NT2/D1 (cell line): ENCODE measurements around the gene ASAP2.

ENCODE experiments used
- DNase-seq: peaks from one replicate; pipeline ENCODE4 v3.0.0-alpha.2; 2011; ENCODE audit warnings: low read depth, low spot score
- H3K27me3 ChIP-seq: 2 replicates; pipeline ENCODE4 v1.6.0; 2011; ENCODE audit warnings: mild to moderate bottlenecking; ENCODE audit not compliant: insufficient read length, insufficient read depth
- H3K36me3 ChIP-seq: 2 replicates; pipeline ENCODE4 v1.6.1; 2011; ENCODE audit warnings: mild to moderate bottlenecking, low read length, mixed read lengths; ENCODE audit not compliant: insufficient read depth, insufficient read length
- H3K4me1 ChIP-seq: 2 replicates; pipeline ENCODE4 v1.5.1; 2011; ENCODE audit not compliant: insufficient read depth, insufficient read length
- H3K4me3 ChIP-seq: 2 replicates; pipeline ENCODE4 v1.5.1; 2011; ENCODE audit warnings: low read depth; ENCODE audit not compliant: insufficient read length
- H3K9ac ChIP-seq: 2 replicates; pipeline ENCODE4 v1.6.0; 2011; ENCODE audit warnings: low read depth; ENCODE audit not compliant: insufficient read length
- H3K9me3 ChIP-seq: 2 replicates; pipeline ENCODE4 v1.5.1; 2011; ENCODE audit warnings: mild to moderate bottlenecking, low read length; ENCODE audit not compliant: insufficient read depth
- SUZ12 ChIP-seq: IDR thresholded peaks from 2 replicates; pipeline ENCODE4 v1.6.1; 2011; ENCODE audit not compliant: insufficient read length, insufficient read depth; ENCODE audit errors: extremely low read depth
- YY1 ChIP-seq: IDR thresholded peaks from 2 replicates; pipeline ENCODE4 v1.6.1; 2011; ENCODE audit not compliant: insufficient read length, insufficient read depth
- ZNF274 ChIP-seq: IDR thresholded peaks from 2 replicates; pipeline ENCODE4 v1.6.1; 2011; ENCODE audit warnings: mild to moderate bottlenecking, low read depth, low read length

ASAP2 gene

DNA sequence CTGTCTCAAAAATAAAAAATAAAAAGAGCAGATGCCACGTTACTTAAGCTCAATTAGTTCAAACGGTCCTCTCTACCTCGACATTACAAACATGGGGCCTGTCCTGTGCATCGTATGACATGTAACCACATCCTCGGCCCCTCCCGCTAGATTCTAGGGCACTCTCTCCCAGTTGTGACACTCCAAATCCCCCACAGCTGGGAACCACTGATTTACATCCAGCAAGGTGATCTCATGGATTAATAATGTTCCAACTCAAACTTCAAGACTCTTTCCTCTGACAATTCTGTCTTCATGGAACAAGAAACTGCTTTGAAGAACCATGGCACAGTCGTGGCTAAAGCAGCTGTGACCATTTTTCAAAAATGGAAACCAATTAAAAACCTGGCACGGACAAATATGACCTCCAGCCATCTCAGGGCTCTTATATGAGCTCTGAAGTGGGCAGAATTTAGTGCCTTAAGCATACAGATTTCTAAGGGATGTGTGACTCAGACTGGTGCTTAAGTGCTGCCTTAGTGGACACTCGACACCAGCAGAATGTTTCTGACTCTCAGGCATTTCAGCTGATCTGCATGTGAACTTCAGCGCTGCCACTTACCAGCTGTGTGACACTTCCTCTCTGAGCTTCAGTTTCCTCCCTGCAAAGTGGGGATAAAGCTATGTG lies 31.7 kb upstream of the ASAP2 start:
- DNase-seq, result peak; percentile 35
- H3K9ac ChIP-seq, result no peak overlapping the region
- H3K9me3 ChIP-seq, result no peaks in the 10 kb centered on the region
- H3K36me3 ChIP-seq, result no peaks in the 10 kb centered on the region
- peaks cover 3% of the 10 kb centered on the region for H3K4me1 ChIP-seq
- TF ChIP-seq SUZ12 (no peak), YY1 (no peak), ZNF274 (no peak)
- H3K4me3 ChIP-seq, result no peak overlapping the region
- H3K27me3 ChIP-seq, result no peaks in the 10 kb centered on the region

DNA sequence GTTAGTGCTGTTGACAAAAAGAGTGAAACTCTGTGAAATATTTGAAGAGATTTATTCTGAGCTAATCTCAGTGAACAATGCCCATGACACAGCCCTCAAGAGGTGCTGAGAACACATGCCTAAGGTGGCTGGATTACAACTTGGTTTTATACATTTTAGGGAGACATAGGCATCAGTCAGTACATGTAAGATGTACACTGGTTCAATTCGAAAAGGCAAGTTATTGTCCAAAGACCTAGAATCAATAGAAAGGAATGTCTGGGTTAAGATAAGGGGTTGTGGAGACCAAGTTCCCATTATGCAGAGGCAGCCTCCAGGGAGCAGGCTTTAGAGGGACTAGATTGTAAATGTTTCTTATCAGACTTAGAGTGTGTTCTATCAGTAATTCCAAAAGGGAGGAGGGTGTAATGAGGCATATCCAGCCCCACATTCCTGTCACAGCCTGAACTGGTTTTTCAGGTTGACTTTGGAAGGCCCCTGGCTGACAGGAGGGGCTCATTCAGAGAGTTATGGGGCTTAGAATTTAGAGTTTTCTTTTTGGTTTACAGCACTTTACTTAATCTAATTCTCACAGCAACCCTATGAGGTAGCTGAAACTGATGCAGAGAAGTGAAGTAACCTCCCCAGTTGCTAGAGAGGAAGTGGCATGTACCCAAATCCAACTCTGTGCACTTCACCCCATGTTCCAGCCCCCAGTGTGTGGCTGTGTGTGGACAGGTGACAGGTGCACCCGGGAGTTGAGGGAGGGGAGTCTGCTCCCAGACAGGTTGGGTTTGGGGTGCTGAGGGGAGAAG lies 28.3 kb upstream of the ASAP2 start:
- DNase-seq, result no peak
- H3K9ac ChIP-seq, result no peak overlapping the region

DNA sequence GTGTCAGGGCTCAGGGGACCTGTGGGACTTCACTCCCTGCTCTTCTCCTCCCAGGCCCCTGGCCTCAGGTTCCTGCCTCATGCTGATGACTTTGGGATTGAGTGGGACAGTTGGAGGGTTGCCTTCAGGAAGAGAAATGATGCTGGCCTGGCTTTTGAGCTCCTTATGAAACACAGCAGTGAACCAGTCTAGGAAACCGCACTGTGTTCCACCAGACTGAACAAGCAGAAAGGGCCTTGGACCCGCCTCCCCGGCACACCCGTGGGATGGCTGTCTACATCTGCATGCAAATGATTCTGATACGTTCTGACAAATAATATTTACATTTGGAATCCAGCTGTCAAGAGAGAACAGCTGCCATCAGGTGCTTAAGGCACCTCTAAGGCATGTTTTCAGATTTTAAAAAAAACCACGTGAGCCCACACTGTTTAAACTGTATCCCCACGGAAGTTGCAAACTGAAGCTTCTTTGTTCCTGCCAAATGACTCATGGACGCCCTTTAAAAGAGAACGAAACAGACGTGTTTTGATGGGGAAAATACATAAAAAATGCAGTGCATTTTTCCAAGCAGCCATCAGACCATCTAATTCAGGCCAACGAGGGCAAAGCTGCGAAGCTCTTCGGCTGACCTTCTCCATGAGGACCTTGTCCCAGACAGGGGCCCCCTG lies 27.6 kb upstream of the ASAP2 start:
- H3K9me3 ChIP-seq, result no peaks in the 10 kb centered on the region
- H3K4me1 ChIP-seq, result peaks cover 3% of the 10 kb centered on the region
- TF ChIP-seq ZNF274, result no peak
- TF ChIP-seq SUZ12, result no peak
- TF ChIP-seq YY1, result no peak
- no peaks in the 10 kb centered on the region for H3K36me3 ChIP-seq
- DNase-seq, result no peak
- no peak overlapping the region for H3K4me3 ChIP-seq
- H3K27me3 ChIP-seq, result no peaks in the 10 kb centered on the region
- H3K9ac ChIP-seq, result no peak overlapping the region

More for the DNA sequence above, 28.3 kb upstream of the ASAP2 start:
- Histone ChIP-seq H3K36me3 (no peaks in the 10 kb centered on the region), H3K4me3 (no peak overlapping the region), H3K4me1 (peaks cover 3% of the 10 kb centered on the region), H3K9me3 (no peaks in the 10 kb centered on the region), H3K27me3 (no peaks in the 10 kb centered on the region)
- TF ChIP-seq ZNF274, result no peak
- TF ChIP-seq YY1, result no peak
- no peak for TF ChIP-seq SUZ12

DNA sequence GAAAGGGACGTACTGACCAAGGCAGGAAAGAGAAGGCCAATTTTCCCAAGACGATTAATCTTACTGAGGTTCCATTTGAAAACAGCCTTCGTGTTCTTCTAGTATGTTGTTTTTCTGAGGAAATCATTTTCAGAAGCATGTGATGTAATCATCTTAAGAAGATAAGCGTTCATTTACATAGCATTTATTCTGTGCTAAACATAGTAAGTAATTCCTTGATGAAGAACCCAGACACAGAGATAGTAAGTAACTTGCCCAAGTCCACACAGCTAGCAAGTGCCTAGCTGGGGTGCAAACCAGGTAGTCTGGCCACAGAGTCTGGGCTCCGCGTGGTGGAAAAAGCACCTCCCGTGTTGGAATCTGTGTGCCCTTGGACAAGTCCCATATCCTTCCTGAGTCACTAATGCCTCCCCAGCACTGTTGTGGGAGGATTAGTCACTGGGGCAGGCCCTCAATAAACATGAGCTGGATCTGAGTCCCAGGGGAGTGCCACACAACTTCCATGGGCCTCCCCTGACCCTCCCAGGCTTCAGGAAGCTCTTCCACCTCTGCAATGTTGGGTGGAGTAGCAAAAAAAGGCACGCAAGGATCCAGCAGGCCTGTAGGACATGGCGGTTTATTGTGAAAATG lies 26.9 kb upstream of the ASAP2 start:
- Histone ChIP-seq H3K9me3 (no peaks in the 10 kb centered on the region), H3K9ac (no peak overlapping the region), H3K4me1 (peaks cover 2% of the 10 kb centered on the region), H3K4me3 (no peak overlapping the region), H3K36me3 (no peaks in the 10 kb centered on the region), H3K27me3 (no peaks in the 10 kb centered on the region)
- no peak for TF ChIP-seq YY1
- TF ChIP-seq ZNF274, result no peak
- TF ChIP-seq SUZ12, result no peak
- DNase-seq, result no peak

DNA sequence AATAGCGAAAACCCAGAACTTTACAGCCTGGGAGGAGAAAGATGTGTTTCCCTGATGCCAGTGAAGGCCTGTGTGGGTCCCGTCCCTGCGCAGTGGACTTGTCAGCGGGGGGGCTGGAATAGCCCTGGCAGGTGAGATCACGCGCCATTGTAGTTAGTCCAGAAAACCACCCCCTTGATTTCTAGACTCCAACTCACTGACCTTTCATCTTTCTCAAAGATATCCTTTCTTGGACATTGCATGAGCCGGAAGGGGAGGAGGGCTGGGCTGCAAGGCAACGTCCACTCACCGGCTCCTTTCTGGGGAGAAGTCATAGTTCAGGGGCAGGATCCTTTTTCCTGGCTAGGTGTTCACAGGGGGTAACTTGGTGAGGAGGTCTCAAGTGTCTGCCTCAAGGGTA lies 22.3 kb upstream of the ASAP2 start:
- TF ChIP-seq SUZ12 (no peak), ZNF274 (no peak), YY1 (no peak)
- no peaks in the 10 kb centered on the region for H3K27me3 ChIP-seq
- H3K9ac ChIP-seq, result no peak overlapping the region
- no peaks in the 10 kb centered on the region for H3K36me3 ChIP-seq
- H3K4me3 ChIP-seq, result no peak overlapping the region
- H3K9me3 ChIP-seq, result no peaks in the 10 kb centered on the region
- no peak for DNase-seq
- peaks cover 2% of the 10 kb centered on the region for H3K4me1 ChIP-seq

DNA sequence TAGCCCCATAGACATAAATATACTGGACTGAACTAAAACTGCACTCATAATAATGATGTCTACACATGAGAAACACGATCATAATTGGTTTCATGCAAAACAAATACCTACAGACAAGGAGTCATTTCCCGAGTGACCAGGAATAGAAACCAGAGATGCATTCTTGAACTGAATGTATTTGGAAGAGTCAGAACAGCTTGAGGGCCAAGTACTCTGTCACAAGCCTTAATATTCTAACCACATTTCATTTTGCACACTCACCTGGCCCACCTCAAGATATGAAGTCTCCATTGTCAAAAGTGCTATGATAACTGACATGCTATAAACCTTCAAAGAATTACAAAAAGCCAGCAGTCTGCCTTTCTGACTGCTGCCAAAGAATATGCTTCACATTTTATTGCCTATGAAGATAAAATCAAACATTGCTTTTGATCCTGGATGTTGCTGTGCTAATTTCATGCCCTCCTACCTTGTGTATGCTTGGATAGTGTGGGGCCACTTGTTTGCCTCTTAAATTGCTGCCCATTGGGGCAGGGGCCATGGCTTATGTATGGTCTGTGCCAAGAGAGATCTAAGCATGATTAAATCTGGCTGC lies 18.9 kb upstream of the ASAP2 start:
- no peaks in the 10 kb centered on the region for H3K27me3 ChIP-seq
- TF ChIP-seq ZNF274 (no peak), YY1 (no peak), SUZ12 (no peak)
- H3K36me3 ChIP-seq, result no peaks in the 10 kb centered on the region
- no peaks in the 10 kb centered on the region for H3K9me3 ChIP-seq
- H3K4me3 ChIP-seq, result no peak overlapping the region
- H3K4me1 ChIP-seq, result peaks cover 4% of the 10 kb centered on the region
- no peak overlapping the region for H3K9ac ChIP-seq
- no peak for DNase-seq
